Erythroblast (primary cell): Measurements from ENCODE around the gene SH3TC2.

Experiments used
- DNase-seq, 2 experiments: peaks; one replicate each; lab custom pipeline; 2025; lab: John Stamatoyannopoulos, UW
- GATA1 ChIP-seq: IDR thresholded peaks from 2 replicates; pipeline ENCODE4 v1.6.1; 2011; ENCODE audit warnings: low read depth, mild to moderate bottlenecking, control low read depth, low read length, moderate library complexity
- POLR2A ChIP-seq: IDR thresholded peaks from 2 replicates; pipeline ENCODE4 v1.6.1; 2011; ENCODE audit warnings: mild to moderate bottlenecking, low read length

The SH3TC2 gene

GRCh38 chr5:148995791-148996190 lies 67.1 kb downstream of the SH3TC2 start:
- no peak for DNase-seq
- TF ChIP-seq POLR2A (no peak), GATA1 (no peak)

DNA sequence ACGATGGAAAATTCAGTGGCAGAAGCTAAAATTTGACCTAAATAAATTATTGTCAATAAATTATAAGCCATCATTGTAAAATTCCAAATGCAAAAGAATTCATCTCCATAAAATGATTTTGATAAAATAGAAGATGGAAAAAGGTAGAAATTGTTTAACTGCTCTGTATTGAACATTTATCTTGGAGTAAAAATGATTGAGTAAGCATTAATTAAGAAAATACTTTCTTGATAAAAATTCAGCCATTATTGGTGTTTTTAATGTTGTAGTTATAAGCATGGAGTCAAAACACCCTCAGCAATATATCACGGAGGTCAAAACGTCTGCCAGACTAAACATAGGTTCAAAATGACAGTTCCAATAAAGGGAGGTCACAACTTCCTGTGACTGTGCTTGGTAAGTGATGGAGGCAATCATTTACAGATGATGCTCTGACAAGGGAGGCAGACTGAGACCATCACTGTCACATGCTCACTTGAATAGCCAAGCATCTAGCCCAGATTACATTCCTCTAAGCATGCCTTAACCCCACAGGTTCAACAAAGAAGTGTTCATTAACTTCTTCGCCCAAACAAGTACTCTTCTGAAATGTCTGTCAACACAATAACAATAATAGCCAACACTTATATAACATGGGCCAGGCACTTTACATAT lies 69.5 kb downstream of the SH3TC2 start:
- TF ChIP-seq POLR2A: no peak
- TF ChIP-seq GATA1: no peak
- no peak for DNase-seq

DNA sequence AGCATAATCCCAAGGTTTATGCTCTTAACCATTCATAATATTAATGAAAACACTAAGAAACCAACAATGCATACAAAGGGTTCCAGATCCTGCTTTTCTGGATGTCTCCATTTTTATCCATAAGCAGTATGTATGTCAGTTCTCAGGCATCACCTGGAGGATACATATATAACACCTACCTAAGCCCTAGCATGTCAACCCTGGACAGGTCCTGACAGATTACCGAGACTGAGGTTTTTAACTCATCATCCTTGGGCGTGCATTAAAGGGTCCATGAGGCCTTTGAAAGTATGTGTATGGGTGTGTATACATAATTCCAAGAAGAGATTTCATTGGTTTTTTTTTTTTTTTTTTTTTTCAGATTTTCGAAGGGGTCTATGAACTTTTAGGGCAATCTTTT lies 70.6 kb downstream of the SH3TC2 start:
- no peak for TF ChIP-seq GATA1
- TF ChIP-seq POLR2A: no peak
- DNase-seq: no peak

DNA sequence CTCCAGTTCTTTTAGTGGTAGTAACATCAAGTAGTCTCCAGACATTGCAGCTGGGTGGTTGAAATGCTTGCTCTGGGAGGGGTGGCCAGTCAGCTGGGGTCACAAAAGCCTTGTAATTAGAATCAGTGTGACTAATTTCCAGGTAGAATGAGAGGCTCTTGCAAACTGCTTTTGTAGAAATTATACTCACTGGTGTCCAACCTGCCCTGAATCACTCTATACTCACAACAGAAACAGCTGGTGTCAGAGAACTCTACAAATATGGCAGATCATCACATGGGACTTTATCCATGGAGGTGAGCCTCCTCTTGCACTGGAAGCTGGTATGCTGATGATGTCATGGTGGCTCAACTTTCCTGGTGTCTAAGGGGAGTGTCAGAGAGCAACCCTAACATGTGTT lies 71.3 kb downstream of the SH3TC2 start:
- no peak for DNase-seq
- TF ChIP-seq POLR2A: no peak
- no peak for TF ChIP-seq GATA1

GRCh38 chr5:148990817-148991216 lies 72.0 kb downstream of the SH3TC2 start:
- TF ChIP-seq GATA1: no peak
- no peak for TF ChIP-seq POLR2A
- DNase-seq: no peak

DNA sequence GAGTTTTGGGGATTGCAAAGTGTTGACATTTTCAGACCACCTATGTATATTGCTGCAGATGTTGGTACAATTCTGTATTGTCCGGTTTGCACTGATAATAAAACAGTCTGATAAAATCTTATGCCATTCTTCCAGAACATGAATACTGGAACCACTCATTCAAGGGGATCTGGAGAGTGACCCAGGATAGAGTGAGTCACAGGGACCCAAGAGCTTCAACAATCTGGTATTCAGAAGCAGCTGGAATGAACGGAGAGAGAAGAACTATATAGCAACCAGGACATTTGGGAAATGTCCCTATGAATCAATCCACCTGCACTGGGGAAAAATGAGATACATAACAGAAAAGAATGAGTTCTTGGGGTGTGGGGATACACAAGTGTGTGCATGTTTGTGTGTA lies 73.3 kb downstream of the SH3TC2 start:
- TF ChIP-seq GATA1: no peak
- no peak for TF ChIP-seq POLR2A
- DNase-seq: no peak

DNA sequence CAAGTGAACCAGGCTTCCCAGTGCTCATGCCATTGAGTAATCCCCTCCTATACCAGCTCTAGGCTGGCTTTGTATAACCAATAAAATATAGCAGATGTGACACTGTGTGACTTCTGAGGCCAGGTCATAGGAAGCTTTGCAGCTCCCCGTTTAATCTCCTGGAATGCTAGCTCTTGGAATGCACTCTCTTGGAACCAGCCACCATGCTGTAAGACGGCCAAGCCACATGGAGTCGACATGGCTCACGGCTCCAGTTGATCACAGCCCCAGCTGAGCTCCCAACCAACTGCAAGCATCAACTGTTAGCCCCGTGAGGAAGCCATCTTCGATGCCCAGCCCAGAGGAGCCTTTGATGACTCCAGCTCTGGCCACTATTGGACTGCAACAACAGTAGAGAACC lies 74.5 kb downstream of the SH3TC2 start:
- DNase-seq: no peak
- TF ChIP-seq POLR2A: no peak
- no peak for TF ChIP-seq GATA1

DNA sequence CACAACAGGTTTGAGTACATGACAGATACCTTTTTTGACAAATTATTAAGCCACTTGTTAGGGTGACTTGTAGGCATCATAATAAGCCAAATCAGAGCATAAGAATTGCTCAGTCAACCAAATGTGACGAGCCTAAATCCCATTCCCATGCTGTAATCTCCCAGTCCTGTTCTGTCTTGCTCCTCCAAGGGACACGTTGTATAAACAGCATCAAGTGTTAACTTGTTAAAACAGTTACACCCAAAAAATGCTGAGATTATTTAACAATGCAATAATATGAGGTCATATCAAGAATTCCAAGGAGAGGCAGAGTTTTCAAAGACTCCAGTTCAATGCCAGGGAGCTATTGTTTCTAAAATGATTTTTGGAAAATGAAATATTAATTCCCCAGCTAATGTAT lies 76.2 kb downstream of the SH3TC2 start:
- DNase-seq: no peak
- TF ChIP-seq POLR2A (no peak), GATA1 (no peak)

DNA sequence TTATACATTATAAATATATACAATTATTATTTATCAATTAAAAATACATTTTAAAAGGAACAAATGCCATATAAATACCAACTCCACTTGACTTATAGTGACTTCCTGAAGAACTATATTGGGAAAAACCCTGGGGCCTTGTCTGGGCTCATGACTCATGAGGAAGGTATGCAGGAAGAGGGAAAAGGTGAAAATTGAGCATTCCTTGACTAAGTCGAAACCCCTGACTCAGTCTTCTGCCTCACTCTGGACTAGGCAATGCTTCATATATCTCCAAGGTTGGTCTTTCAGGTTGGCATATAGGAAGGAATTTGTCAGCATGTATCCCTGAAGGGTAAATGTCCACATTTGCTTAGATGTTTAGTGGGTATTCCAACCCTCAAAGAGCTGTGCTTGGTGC lies 78.5 kb downstream of the SH3TC2 start:
- no peak for DNase-seq
- no peak for TF ChIP-seq POLR2A
- no peak for TF ChIP-seq GATA1

- DNase-seq: no peak
- no peak for TF ChIP-seq GATA1
- TF ChIP-seq POLR2A: no peak
Measured at GRCh38 chr5:148981353-148981752, 81.5 kb downstream of the SH3TC2 start.

DNA sequence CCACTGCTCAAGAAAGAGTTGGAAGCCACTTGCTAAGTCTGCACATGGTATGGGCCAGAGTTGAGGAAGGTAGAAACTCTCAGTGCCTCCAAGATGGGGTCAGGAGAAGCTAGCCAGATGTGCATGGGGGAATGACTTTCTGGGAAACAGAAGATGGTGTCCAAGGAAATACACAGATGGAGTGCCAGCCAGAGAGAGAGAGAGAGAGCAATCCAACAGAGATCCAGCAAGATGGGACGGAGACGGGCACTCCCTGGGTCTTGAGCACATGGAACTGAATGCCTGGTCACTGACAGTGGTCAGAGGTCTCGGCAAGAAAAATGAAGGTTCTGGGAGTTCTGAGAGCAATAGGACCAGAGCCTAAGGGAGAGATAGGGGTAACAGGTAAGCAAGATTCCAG lies 82.1 kb downstream of the SH3TC2 start:
- no peak for DNase-seq
- TF ChIP-seq POLR2A (no peak), GATA1 (no peak)

DNA sequence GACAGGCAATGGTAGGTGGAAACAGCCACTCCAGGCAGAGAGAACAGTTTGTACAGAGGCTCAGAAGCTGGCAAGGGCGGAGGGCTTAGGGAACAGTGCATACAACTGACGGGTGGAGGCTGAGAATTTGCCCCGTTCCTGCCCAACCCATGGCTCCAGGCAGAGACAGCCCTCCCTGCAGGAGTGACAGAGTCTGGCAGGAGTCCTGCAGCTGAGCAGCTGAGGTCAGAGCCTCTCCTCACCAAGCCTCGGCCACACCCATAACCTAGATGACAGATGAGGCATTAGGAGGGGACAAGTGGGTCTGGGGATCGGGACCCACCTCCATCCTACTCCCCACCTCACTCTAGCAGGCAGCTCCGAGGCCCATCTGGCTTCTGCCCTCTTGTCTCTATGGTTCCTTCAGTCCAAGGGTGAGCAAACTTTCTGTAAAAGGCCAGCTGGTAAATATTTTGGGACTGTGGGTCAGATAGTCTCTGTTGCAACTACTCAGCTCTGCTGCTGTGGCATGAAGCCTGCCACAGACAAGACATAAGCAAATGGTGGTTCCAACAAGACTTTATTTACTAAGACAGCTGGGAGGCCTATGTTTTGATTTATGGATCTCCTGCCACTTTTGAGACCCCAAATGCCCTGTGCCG lies 83.7 kb downstream of the SH3TC2 start:
- no peak for DNase-seq
- no peak for TF ChIP-seq GATA1
- TF ChIP-seq POLR2A: no peak

- no peak for DNase-seq
- no peak for TF ChIP-seq POLR2A
- no peak for TF ChIP-seq GATA1
Measured at GRCh38 chr5:148978370-148979082, 84.3 kb downstream of the SH3TC2 start.

- DNase-seq: no peak
Measured at GRCh38 chr5:148976569-148977381, 86.1 kb downstream of the SH3TC2 start.

More at GRCh38 chr5:148976569-148977381, 86.1 kb downstream of the SH3TC2 start:
- TF ChIP-seq GATA1: no peak
- TF ChIP-seq POLR2A: no peak
